Adipocyte (in vitro differentiated cells): ENCODE results near the gene XXYLT1.

Source experiments
- DNase-seq: peaks from one replicate; pipeline ENCODE4 v3.0.0-alpha.2; 2015; ENCODE audit warnings: low read depth
- H3K27me3 ChIP-seq: replicated peaks from 2 replicates; pipeline ENCODE4 v1.7.0; 2013; ENCODE audit warnings: mild to moderate bottlenecking, low read length, moderate library complexity; ENCODE audit not compliant: control insufficient read depth, insufficient read depth
- H3K36me3 ChIP-seq: 2 replicates; pipeline ENCODE4 v1.7.0; 2013; ENCODE audit warnings: low read length, mild to moderate bottlenecking, moderate library complexity; ENCODE audit not compliant: control insufficient read depth, insufficient read depth, severe bottlenecking
- H3K4me1 ChIP-seq: 2 replicates; pipeline ENCODE4 v1.7.0; 2013; ENCODE audit warnings: mild to moderate bottlenecking, low read length, moderate library complexity; ENCODE audit not compliant: control insufficient read depth, insufficient read depth
- H3K4me3 ChIP-seq: 2 replicates; pipeline ENCODE4 v1.7.0; 2013; ENCODE audit warnings: mild to moderate bottlenecking, low read length, moderate library complexity
- H3K9ac ChIP-seq: 2 replicates; pipeline ENCODE4 v1.7.0; 2013; ENCODE audit warnings: mild to moderate bottlenecking, low read length, moderate library complexity
- H3K9me3 ChIP-seq: 2 replicates; pipeline ENCODE4 v1.7.0; 2013; ENCODE audit warnings: mild to moderate bottlenecking, low read length, moderate library complexity; ENCODE audit not compliant: control insufficient read depth

XXYLT1 gene

GRCh38 chr3:195020185-195020584 lies 250.8 kb downstream of the XXYLT1 start:
- Histone ChIP-seq H3K4me3 (no peak overlapping the region), H3K9me3 (peaks cover 16% of the 10 kb centered on the region), H3K9ac (no peak overlapping the region), H3K4me1 (no peaks in the 10 kb centered on the region), H3K36me3 (no peaks in the 10 kb centered on the region), H3K27me3 (peaks cover 52% of the 10 kb centered on the region)
- DNase-seq = no peak

GRCh38 chr3:195019335-195019734 lies 251.6 kb downstream of the XXYLT1 start:
- Histone ChIP-seq H3K4me1 (no peaks in the 10 kb centered on the region), H3K27me3 (peaks cover 58% of the 10 kb centered on the region)
- DNase-seq = no peak

More at GRCh38 chr3:195019335-195019734, 251.6 kb downstream of the XXYLT1 start:
- Histone ChIP-seq H3K36me3 (no peaks in the 10 kb centered on the region), H3K4me3 (no peak overlapping the region), H3K9ac (no peak overlapping the region), H3K9me3 (peaks cover 16% of the 10 kb centered on the region)
